GM12873 (cell line): ENCODE results near the gene FRMD4A.

Source experiments
- TF ChIP-seq, protein P1 (sequence below): IDR thresholded peaks from 2 replicates; pipeline ENCODE4 v1.5.1; 2012; ENCODE audit warnings: low read depth, mild to moderate bottlenecking, moderate library complexity, low read length, control low read depth; ENCODE audit not compliant: insufficient read depth; ENCODE audit errors: missing control alignments

FRMD4A gene

DNA sequence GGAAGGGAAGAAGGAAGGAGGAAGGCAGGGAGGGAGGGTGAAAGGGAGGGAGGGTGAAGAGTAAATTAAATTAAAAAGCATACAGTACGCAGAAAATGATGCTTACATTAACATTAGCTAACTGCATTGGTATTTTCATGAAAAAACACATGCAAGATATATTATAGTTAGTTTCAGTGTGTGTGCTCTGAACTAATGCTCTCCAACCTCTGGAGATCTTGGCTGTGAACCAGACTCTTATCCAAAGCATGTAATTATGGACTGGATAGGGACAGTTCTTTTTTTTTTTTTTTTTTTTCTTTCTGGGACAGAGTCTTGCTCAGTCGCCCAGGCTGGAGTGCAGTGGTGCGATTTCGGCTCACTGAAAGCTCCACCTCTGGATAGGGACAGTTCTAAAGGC is 357.0 kb downstream of the FRMD4A start:
- TF ChIP-seq, protein P1, sequence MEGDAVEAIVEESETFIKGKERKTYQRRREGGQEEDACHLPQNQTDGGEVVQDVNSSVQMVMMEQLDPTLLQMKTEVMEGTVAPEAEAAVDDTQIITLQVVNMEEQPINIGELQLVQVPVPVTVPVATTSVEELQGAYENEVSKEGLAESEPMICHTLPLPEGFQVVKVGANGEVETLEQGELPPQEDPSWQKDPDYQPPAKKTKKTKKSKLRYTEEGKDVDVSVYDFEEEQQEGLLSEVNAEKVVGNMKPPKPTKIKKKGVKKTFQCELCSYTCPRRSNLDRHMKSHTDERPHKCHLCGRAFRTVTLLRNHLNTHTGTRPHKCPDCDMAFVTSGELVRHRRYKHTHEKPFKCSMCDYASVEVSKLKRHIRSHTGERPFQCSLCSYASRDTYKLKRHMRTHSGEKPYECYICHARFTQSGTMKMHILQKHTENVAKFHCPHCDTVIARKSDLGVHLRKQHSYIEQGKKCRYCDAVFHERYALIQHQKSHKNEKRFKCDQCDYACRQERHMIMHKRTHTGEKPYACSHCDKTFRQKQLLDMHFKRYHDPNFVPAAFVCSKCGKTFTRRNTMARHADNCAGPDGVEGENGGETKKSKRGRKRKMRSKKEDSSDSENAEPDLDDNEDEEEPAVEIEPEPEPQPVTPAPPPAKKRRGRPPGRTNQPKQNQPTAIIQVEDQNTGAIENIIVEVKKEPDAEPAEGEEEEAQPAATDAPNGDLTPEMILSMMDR = no peak

DNA sequence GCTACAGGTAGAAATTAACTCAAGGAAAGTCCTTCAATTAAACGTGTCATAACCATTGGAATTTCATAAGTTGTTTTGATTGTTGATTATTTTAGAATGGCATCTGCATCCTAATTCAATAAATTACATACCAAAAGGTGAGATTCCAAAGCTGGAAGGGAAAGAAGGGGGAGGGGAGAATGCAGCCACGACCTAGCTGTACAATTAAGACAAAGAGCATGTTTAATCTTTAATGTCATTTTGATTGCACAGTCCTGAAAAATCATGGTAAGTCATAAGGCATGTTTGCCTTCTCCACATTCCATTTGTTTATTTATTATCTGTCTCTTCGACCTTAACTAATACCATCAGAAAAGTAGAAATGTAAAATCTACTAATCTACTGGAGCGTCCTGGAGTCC is 358.1 kb downstream of the FRMD4A start:
- TF ChIP-seq, protein P1 = no peak

DNA sequence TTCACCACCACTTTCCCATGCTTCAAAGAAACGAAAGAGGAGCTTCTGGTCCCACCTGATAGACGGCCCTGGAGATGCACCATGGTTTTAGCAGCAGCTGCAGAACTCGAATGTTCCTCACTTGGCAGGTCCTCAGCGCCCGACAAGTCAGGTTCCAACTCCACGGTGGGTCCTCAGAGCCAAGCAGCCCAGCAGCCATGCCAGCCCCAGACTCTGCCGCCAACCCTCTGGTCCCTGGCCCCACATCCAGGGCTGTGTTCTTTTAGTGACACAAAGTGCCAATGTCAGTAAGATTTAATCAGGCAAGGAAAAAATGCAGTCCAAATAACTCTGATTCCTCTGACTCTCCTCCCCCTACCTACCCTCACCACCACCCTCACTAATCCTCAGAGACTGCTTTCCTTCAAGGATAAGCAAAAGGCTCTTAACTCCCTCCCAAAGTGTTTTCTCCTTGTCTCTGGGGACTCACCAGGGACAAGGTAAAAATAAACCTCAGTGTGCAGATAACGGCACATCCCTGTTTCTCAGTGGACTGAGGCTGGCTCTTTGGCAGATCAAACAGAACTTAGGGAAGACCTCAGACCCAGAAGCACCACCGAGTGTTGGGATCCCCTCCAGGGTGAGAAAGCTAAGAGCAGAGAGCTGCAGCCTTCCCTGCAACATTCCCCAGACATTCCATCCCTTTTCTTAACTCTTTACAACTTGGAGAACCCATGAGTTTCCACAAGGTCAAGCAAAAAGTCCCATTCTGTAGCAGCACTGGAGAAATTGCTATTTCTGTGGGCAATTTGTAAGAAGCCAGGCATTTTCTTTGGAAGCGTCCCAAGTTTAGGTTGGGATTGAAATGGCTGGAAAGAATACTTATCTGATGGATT is 358.9 kb downstream of the FRMD4A start:
- TF ChIP-seq, protein P1 = no peak

DNA sequence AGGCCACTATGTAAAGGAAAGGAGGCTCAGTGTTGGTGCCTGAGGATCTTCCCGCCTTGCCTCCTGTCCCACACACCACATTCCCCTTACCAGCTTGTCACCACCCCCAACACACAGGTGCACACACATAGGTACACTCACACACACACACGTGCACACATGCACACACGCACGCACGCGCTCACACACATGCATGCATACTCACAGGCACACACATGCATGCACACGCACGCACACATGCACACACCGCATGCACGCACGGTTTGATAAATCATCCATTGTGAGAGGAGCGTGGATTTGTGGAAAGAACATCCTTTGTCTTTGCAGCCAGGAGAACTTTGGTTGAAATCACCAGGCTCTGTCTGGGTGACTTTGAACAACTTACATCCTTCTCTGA is 359.8 kb downstream of the FRMD4A start:
- TF ChIP-seq, protein P1 = no peak

DNA sequence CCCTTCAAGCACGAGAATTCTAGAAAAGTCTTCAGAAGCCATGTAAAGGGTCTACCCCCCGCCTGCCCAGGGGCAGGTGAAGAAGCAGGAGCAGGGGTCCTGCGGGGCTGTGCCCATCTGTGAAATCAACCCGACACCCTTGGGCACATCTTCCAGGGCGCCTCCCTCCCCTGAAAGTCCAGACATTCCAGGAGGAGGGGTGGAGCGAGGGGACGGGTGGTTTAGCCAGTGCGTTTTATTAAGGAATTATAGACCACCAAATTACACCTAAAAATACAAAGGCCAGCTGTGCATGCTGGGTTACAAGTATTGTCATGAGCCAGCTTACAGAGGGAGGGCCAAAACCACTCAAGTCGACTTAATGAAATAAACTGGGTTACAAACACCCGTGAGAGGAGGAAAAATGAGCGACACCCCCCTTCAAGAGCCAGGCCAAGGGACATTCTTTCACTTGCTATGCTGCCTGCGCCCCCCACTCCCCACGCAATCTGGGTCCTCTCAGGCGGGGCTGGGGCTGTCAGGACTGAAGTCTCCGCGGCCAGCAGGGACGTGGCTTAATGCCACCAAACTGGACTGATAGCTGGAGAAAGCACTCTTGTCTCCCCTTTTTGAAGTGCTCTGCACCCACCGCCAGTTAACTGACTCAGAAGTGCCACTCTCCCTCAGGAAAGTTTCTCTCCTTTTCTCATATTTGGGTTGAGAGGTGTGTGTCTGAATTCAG is 360.3 kb downstream of the FRMD4A start:
- TF ChIP-seq, protein P1 = no peak

DNA sequence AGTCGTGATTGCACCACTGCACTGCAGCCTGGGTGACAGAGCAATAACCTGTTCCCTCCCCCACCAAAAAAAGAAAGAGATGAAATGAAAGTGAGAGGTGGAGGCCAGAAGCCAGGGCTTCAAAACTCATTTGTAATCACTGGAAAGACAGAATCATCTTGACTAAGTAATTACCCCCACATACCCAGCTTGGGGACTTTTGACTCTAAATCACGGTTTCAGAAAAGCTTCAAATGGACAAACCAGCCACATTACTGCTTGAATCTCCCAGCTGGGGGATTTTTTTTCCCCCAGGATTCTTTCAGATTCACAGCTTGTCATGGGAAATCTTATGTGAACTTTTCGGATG is 361.0 kb downstream of the FRMD4A start:
- TF ChIP-seq, protein P1 = no peak

DNA sequence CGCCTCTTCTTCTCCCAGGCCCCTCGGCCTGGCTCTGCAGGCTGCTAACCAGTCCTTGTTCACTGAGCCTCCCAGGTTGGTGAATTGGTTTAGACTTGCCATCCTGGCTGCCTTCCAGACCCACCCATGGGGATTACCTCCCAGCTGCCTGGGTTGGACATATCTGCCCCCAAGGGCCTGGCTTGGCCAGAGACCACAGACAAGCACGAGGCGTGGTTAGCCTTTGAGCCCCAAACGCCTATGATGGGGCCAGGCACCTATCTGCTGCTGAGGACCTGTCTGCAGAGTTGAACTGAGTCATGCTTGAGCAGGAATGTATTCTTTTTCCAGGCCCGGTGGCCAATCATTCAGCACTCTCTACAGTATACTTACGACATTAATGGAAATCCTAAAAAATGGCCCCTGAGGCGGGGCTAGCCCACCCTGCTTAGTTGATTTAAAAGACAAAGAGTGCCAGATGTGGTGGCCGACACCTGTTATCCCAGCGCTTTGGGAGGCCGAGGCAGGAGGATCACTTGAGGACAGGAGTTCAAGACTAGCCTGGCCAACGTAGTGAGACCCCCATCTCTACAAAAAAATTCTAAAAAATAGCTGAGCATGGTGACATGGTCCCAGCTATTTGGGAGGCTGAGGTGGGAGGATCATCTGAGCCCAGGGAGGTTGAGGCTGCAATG is 361.5 kb downstream of the FRMD4A start:
- TF ChIP-seq, protein P1 = no peak
